Breast epithelium (tissue), 4 donors: ENCODE data around the gene PPFIA1. TPM values are rescaled to one million over a fixed set of nuclear protein-coding genes. Genes with fewer than 3 reads are reported as not detected.
"Not testable (repeated sequence)": the region's sequence is repeated elsewhere in the genome, so short reads cannot be mapped to it uniquely, and the experiment has no call there.

Source experiments
- DNase-seq, 2 donors: peaks; one replicate each; pipeline ENCODE4 v3.0.0-alpha.2; 2019; ENCODE audit warnings: low spot score in 2 of 2
- H3K27ac ChIP-seq, 2 donors: fragments of 200-600 bp; sonication (generic) in 1 of 2; one replicate each; pipeline ENCODE4 v1.5.1; 2016 to 2019; ENCODE audit warnings: mild to moderate bottlenecking in 1 of 2
- H3K27me3 ChIP-seq, 2 donors: fragments of 200-600 bp; sonication (generic) in 1 of 2; one replicate each; pipeline versions ENCODE4 v1.5.1 to v1.6.0; 2017 to 2019; ENCODE audit warnings: control low read depth in 1 of 2, mild to moderate bottlenecking in 1 of 2
- H3K36me3 ChIP-seq: fragments of 200-600 bp; one replicate; pipeline ENCODE4 v1.5.1; 2019
- H3K4me1 ChIP-seq, 2 donors: fragments of 200-600 bp; sonication (generic); one replicate each; pipeline ENCODE4 v1.5.1; 2016 to 2019; ENCODE audit warnings: control low read depth in 1 of 2
- H3K4me3 ChIP-seq, 3 donors: fragments of 200-600 bp; sonication (generic); 1 replicate in 2 of 3; 2 replicates in 1 of 3; pipeline ENCODE4 v1.5.1; 2016 to 2019; ENCODE audit warnings: mild to moderate bottlenecking in 3 of 3, moderate library complexity in 2 of 3
- H3K9me3 ChIP-seq, 2 donors: fragments of 200-600 bp; sonication (generic) in 1 of 2; one replicate each; pipeline ENCODE4 v1.5.1; 2016 to 2019; ENCODE audit warnings: control low read depth in 1 of 2
- CTCF ChIP-seq, 3 donors: fragments of 450-650 bp; IDR thresholded peaks; one replicate each; pipeline ENCODE4 v1.5.1; 2016 to 2017; ENCODE audit warnings: antibody characterized with exemption in 3 of 3, mild to moderate bottlenecking in 3 of 3, moderate library complexity in 3 of 3
- POLR2A ChIP-seq: fragments of 450-650 bp; IDR thresholded peaks from one replicate; pipeline ENCODE4 v1.6.1; 2016; ENCODE audit warnings: antibody characterized with exemption, mild to moderate bottlenecking, moderate library complexity
- POLR2AphosphoS5 ChIP-seq, 3 donors: sonication (generic); formaldehyde crosslinking; IDR thresholded peaks; one replicate each; pipeline ENCODE4 v1.6.1; 2017; ENCODE audit warnings: antibody characterized with exemption in 3 of 3
- intact Hi-C: fragments of 100-400 bp; cut with DNase I; formaldehyde crosslinking; loops from one replicate; pipeline ENCODE4 v1.15.1; 2023; ENCODE audit warnings: low total_unique reads
- total RNA-seq, 3 donors: library from RNA; depleted of rRNA; stranded (reverse); fragments of >200 nt; gene quantifications; one replicate each; pipeline ENCODE4 v1.1.0, GENCODE V29; 2016

Gene PPFIA1
- total RNA-seq, 3 donors from 2014 or later = 52.2 to 80.8 (median 78.0) TPM

- no peak for TF ChIP-seq CTCF (IDR thresholded peaks at IDR 0.05)
- no peak for TF ChIP-seq POLR2A
- TF ChIP-seq POLR2AphosphoS5 (IDR thresholded peaks at IDR 0.05) = no peak
- intact Hi-C loops = no loop called here
- no peak for DNase-seq
- no peaks in the 10 kb centered on the region for H3K9me3 ChIP-seq
- H3K36me3 ChIP-seq = no peaks in the 10 kb centered on the region
- H3K4me3 ChIP-seq = no peak overlapping the region
- H3K4me1 ChIP-seq = no peaks in the 10 kb centered on the region
- no peaks in the 10 kb centered on the region for H3K27me3 ChIP-seq
- H3K27ac ChIP-seq = no peak overlapping the region
Observed at GRCh38 chr11:70383664-70384565, 113.4 kb downstream of the PPFIA1 start.

DNA sequence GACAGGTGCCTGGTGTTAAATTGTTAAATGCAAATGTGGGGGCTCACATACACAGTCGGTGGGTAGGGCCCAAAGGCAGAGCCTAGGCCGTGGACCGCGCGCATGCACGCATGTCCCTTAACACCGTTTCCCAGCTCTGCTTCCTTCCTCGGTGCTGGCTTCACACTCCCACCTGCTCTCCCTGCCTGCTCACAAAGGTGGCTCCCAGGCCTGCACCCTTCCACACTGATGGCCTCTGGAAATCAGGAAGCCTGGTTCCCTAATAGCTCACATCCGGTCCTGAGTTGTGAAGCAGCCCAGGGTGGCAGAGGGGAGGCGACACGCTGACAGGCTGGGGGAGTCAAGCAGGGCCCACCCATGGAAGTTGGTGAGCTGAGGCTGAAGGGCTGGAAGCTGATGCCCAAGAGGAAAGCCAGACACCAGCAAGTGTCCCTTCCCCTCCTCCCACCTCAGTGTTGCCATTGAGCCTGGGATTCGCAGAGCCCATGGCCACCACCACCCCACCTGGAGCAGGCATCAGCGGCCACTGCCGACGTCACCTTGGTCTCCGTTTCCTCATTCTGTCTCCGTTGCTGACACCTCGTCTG, 114.2 kb downstream of the PPFIA1 start:
- Histone ChIP-seq H3K36me3 (no peaks in the 10 kb centered on the region), H3K4me3 (no peak overlapping the region), H3K27me3 (no peaks in the 10 kb centered on the region), H3K27ac (no peak overlapping the region), H3K4me1 (no peaks in the 10 kb centered on the region), H3K9me3 (no peaks in the 10 kb centered on the region)
- no peak for DNase-seq
- TF ChIP-seq POLR2A = no peak
- no peak for TF ChIP-seq CTCF (IDR thresholded peaks at IDR 0.05)
- intact Hi-C loops = no loop called here

GRCh38 chr11:70387564-70387963, 117.1 kb downstream of the PPFIA1 start:
- no peaks in the 10 kb centered on the region for H3K9me3 ChIP-seq
- no peak for TF ChIP-seq POLR2AphosphoS5 (IDR thresholded peaks at IDR 0.05)
- DNase-seq = no peak
- H3K4me3 ChIP-seq = no peak overlapping the region
- no peaks in the 10 kb centered on the region for H3K27me3 ChIP-seq
- no peak overlapping the region for H3K27ac ChIP-seq
- no peaks in the 10 kb centered on the region for H3K4me1 ChIP-seq
- intact Hi-C loops = no loop called here
- H3K36me3 ChIP-seq = no peaks in the 10 kb centered on the region

DNA sequence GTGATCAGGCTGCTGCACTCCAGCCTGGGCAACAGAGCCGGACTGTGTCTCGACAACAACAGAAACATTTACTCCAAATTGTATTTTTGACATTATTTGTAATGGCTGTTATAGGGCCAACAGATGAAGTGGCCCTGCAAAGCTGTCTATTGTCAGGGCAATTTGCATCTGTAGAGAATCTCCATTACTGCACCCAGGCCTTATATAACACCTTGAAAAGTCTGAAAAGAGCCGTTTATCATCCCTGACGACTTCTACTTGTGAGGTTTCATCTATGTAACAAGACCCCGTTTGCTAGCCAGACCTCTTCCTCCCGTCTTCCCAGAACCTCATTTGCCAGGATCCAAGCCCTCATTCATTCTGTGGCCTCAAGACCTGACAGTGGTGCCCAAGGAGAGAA, 118.7 kb downstream of the PPFIA1 start:
- H3K27ac ChIP-seq = no peak overlapping the region

GRCh38 chr11:70390882-70391281, 120.4 kb downstream of the PPFIA1 start:
- DNase-seq, intact Hi-C loops, H3K4me3 ChIP-seq, H3K36me3 ChIP-seq, H3K9me3 ChIP-seq, H3K27ac ChIP-seq, H3K27me3 ChIP-seq, H3K4me1 ChIP-seq: not testable (repeated sequence)

More for the DNA sequence above, 118.7 kb downstream of the PPFIA1 start:
- H3K27me3 ChIP-seq = no peaks in the 10 kb centered on the region
- intact Hi-C loops = loop anchor here (2.0 kb wide), 1 partner anchor 34 kb away; no protein-coding TSS in a partner anchor
- DNase-seq = peak in 1 of 2 donors; percentile 3
- H3K4me1 ChIP-seq = no peaks in the 10 kb centered on the region
- no peak overlapping the region for H3K4me3 ChIP-seq
- H3K36me3 ChIP-seq = no peaks in the 10 kb centered on the region
- no peak for TF ChIP-seq POLR2AphosphoS5 (IDR thresholded peaks at IDR 0.05)
- TF ChIP-seq POLR2A = no peak
- H3K9me3 ChIP-seq = no peaks in the 10 kb centered on the region

- H3K4me3 ChIP-seq = no peak overlapping the region
- intact Hi-C loops = no loop called here
- H3K27me3 ChIP-seq = no peaks in the 10 kb centered on the region
- H3K27ac ChIP-seq = no peak overlapping the region
- no peaks in the 10 kb centered on the region for H3K9me3 ChIP-seq
- TF ChIP-seq POLR2AphosphoS5 (IDR thresholded peaks at IDR 0.05) (no peak), CTCF (IDR thresholded peaks at IDR 0.05) (no peak)
- H3K4me1 ChIP-seq = no peaks in the 10 kb centered on the region
- H3K36me3 ChIP-seq = no peaks in the 10 kb centered on the region
- no peak for DNase-seq
Observed at GRCh38 chr11:70394211-70394950, 123.9 kb downstream of the PPFIA1 start.
